HepG2 (cell line): ENCODE measurements around the gene SLC17A6.

Experiments
- FOSL1 ChIP-seq: sonication (generic); formaldehyde crosslinking; IDR thresholded peaks from 2 replicates; pipeline ENCODE4 v1.9.0; 2021; ENCODE audit warnings: missing genetic modification reagents, borderline replicate concordance
- GABPA ChIP-seq, 2 experiments: IDR thresholded peaks; 2 replicates each; pipeline ENCODE4 v1.6.1; 2011 to 2016; ENCODE audit warnings: low read depth in 2 of 2, low read length in 1 of 2, missing biosample characterization in 1 of 2, missing genetic modification characterization in 1 of 2
- NR2C2 ChIP-seq: sonication (generic); formaldehyde crosslinking; IDR thresholded peaks from 2 replicates; pipeline ENCODE4 v1.4.0; 2020; ENCODE audit warnings: missing genetic modification reagents, mild to moderate bottlenecking, moderate library complexity, borderline replicate concordance
- TOE1 ChIP-seq: sonication (generic); formaldehyde crosslinking; IDR thresholded peaks from 2 replicates; pipeline ENCODE4 v1.4.0; 2020; ENCODE audit warnings: mild to moderate bottlenecking, missing genetic modification reagents
- TF ChIP-seq, protein P1 (sequence below): fragments of 450-650 bp; IDR thresholded peaks from 2 replicates; pipeline ENCODE4 v1.6.1; 2017; ENCODE audit warnings: mild to moderate bottlenecking
- TF ChIP-seq, protein P2 (sequence below): sonication (generic); formaldehyde crosslinking; IDR thresholded peaks from 2 replicates; pipeline ENCODE4 v1.4.0; 2020; ENCODE audit warnings: missing genetic modification reagents
- TF ChIP-seq, protein P3 (sequence below): sonication (generic); formaldehyde crosslinking; IDR thresholded peaks from 2 replicates; pipeline ENCODE4 v1.4.0; 2020; ENCODE audit warnings: low read depth, mild to moderate bottlenecking, missing genetic modification reagents

DNA sequence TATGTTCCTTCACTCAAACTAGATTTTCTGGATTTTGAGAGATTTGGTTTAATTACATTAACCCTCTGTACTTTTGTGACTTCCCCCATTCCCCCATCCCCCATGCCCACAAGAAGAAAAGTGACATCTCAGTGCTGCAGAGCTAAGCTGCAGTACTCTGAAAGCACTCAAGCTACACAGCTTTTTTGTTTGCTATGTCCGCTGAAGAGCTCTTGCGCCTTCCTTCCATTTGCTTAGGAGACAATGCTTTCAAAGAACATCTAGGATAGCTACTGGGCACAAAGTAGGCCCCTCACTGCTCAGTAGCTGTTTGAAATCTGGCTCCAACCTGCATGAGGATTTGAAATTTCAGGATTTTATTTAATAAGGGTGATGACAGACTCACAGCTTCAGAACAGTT, 69.7 kb downstream of the SLC17A6 start:
- TF ChIP-seq, protein P1, sequence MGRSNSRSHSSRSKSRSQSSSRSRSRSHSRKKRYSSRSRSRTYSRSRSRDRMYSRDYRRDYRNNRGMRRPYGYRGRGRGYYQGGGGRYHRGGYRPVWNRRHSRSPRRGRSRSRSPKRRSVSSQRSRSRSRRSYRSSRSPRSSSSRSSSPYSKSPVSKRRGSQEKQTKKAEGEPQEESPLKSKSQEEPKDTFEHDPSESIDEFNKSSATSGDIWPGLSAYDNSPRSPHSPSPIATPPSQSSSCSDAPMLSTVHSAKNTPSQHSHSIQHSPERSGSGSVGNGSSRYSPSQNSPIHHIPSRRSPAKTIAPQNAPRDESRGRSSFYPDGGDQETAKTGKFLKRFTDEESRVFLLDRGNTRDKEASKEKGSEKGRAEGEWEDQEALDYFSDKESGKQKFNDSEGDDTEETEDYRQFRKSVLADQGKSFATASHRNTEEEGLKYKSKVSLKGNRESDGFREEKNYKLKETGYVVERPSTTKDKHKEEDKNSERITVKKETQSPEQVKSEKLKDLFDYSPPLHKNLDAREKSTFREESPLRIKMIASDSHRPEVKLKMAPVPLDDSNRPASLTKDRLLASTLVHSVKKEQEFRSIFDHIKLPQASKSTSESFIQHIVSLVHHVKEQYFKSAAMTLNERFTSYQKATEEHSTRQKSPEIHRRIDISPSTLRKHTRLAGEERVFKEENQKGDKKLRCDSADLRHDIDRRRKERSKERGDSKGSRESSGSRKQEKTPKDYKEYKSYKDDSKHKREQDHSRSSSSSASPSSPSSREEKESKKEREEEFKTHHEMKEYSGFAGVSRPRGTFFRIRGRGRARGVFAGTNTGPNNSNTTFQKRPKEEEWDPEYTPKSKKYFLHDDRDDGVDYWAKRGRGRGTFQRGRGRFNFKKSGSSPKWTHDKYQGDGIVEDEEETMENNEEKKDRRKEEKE: no peak
- TF ChIP-seq, protein P2, sequence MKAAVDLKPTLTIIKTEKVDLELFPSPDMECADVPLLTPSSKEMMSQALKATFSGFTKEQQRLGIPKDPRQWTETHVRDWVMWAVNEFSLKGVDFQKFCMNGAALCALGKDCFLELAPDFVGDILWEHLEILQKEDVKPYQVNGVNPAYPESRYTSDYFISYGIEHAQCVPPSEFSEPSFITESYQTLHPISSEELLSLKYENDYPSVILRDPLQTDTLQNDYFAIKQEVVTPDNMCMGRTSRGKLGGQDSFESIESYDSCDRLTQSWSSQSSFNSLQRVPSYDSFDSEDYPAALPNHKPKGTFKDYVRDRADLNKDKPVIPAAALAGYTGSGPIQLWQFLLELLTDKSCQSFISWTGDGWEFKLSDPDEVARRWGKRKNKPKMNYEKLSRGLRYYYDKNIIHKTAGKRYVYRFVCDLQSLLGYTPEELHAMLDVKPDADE (CRISPR knock-in tag): no peak
- TF ChIP-seq TOE1 (no peak), GABPA (IDR thresholded peaks at IDR 0.05; ENCODE audit: low read depth, low read length) (no peak), GABPA (CRISPR knock-in tag; IDR thresholded peaks at IDR 0.05; ENCODE audit: low read depth) (no peak), FOSL1 (CRISPR knock-in tag) (no peak), NR2C2 (CRISPR knock-in tag) (no peak)
- TF ChIP-seq, protein P3, sequence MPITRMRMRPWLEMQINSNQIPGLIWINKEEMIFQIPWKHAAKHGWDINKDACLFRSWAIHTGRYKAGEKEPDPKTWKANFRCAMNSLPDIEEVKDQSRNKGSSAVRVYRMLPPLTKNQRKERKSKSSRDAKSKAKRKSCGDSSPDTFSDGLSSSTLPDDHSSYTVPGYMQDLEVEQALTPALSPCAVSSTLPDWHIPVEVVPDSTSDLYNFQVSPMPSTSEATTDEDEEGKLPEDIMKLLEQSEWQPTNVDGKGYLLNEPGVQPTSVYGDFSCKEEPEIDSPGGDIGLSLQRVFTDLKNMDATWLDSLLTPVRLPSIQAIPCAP: no peak
